GM12873 (cell line): ENCODE data around the gene SLC30A4.

ENCODE experiments used
- TF ChIP-seq, protein P1 (sequence below): IDR thresholded peaks from 2 replicates; pipeline ENCODE4 v1.5.1; 2012; ENCODE audit warnings: low read depth, mild to moderate bottlenecking, moderate library complexity, low read length, control low read depth; ENCODE audit not compliant: insufficient read depth; ENCODE audit errors: missing control alignments

SLC30A4 gene

GRCh38 chr15:45449395-45449794 lies 73.2 kb downstream of the SLC30A4 start:
- TF ChIP-seq, protein P1, sequence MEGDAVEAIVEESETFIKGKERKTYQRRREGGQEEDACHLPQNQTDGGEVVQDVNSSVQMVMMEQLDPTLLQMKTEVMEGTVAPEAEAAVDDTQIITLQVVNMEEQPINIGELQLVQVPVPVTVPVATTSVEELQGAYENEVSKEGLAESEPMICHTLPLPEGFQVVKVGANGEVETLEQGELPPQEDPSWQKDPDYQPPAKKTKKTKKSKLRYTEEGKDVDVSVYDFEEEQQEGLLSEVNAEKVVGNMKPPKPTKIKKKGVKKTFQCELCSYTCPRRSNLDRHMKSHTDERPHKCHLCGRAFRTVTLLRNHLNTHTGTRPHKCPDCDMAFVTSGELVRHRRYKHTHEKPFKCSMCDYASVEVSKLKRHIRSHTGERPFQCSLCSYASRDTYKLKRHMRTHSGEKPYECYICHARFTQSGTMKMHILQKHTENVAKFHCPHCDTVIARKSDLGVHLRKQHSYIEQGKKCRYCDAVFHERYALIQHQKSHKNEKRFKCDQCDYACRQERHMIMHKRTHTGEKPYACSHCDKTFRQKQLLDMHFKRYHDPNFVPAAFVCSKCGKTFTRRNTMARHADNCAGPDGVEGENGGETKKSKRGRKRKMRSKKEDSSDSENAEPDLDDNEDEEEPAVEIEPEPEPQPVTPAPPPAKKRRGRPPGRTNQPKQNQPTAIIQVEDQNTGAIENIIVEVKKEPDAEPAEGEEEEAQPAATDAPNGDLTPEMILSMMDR = no peak

GRCh38 chr15:45448066-45448915 lies 74.3 kb downstream of the SLC30A4 start:
- TF ChIP-seq, protein P1 = no peak

DNA sequence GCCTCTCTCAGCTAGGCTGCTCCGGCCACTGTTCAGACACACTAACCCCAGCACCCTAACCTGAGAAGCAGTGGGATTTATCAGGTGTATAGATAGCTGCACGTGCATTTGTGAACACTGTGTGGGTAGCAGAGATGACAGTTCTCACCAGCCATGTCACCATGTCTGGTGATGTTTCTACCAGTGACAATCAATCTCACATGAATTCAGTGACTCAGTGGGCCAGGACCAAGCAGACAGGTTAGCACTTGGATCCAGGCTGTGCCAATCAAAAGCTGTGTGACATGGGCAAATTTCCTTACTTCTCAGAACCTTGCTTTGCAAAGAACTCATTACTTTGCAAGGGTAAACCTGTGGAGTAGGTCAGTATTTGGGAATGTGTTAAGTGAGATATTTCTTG lies 78.9 kb downstream of the SLC30A4 start:
- TF ChIP-seq, protein P1 = no peak

DNA sequence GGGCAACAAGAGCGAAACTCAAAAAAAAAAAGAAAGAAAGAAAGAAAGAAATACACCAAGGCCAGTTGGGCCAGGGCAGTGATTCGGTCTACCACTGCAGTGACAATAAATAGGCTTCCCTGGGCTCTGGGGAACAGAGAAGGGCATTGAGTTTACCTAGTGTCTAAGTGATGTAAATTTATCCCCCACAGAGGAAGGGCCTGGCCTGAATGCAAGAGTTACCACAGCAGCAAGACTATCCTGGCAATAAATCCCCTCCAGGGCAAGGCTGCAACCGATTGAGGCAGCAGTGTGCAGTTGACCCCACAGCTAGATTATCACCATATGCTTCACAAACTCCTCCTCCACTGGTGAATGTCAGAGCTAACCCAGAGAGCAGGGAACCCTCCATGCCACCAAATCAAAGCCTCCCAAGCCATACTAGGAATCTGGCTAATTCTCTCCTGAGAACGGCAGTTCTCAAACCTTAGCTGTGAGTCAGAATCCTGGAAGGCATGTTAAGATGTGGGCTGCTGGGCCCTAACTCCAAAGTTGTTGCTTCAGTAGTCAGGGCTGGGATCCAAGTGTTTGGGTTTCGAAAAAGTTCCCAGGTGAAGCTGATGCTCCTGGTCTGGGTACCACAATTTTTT lies 79.9 kb downstream of the SLC30A4 start:
- TF ChIP-seq, protein P1 = no peak

DNA sequence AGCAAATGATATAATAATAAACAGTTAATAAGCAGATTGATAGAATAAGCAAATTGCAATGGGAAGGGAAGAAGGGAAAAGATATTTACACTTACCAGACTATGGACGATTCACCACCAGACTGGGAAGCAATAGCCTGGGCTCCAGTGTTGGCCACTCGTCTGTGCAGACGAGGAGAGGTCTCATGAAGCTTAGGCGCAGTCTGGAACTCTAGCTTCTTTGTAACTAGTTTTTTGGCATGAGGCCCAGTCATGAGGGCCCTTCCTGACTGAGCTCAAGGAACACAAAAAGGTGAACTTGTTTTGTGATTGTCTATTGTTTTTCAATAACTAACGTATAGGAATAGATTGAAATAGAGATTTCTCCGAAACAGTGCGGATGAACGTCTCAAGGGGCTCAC lies 80.9 kb downstream of the SLC30A4 start:
- TF ChIP-seq, protein P1 = no peak

DNA sequence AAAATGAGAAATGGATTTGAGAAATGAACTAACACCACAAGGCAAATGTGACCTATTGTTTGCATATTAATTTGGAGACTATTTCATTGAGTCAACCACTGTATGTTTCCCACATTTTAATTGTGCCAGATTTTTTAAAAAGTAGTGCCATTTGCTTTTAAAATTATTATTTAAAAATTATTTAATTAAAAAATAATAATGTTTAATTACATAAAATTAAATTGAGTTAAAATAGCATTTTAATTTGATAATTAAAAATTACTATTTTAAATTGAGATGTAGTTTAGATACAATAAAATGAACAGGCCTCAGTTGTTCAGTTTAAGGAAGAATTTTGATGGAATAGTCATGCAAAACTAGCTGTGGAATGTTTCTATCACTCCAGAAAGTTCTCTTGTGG lies 81.5 kb downstream of the SLC30A4 start:
- TF ChIP-seq, protein P1 = no peak

GRCh38 chr15:45439521-45440260 lies 82.9 kb downstream of the SLC30A4 start:
- TF ChIP-seq, protein P1 = no peak
